GM18519 (cell line): ENCODE data around the gene DUSP8.

Experiments used
- ATAC-seq: cut with Tn5 transposase; IDR thresholded peaks from one replicate; pipeline ENCODE4 v1.9.1; 2021; ENCODE audit warnings: mild to moderate bottlenecking, moderate library complexity; ENCODE audit not compliant: unreplicated experiment, low FRiP score

Gene DUSP8

DNA sequence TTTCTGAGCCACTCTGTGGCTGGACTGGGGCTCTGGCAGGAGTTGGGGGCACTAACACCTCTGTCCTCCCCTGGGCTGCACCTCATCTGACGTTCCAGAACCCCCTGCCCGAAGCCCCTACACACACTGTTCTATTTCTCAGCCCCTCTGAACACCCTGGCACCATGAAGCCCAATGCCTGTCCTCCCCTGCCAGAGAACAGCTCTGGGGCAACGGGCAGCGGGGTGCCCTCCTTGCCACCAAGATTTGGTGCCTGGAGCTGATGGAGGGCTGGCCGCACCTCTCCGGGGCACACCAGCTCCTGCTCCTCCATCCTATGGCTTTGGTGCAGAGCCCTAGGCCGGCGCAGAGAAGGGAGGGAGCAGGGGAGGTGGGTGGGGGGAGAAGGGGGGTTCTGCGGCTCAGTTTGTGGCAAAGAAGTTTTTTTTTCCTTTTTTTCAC lies 16.3 kb downstream of the DUSP8 start:
- ATAC-seq, result no peak

- ATAC-seq, result no peak
Observed at GRCh38 chr11:1554981-1555712, 16.9 kb downstream of the DUSP8 start.

DNA sequence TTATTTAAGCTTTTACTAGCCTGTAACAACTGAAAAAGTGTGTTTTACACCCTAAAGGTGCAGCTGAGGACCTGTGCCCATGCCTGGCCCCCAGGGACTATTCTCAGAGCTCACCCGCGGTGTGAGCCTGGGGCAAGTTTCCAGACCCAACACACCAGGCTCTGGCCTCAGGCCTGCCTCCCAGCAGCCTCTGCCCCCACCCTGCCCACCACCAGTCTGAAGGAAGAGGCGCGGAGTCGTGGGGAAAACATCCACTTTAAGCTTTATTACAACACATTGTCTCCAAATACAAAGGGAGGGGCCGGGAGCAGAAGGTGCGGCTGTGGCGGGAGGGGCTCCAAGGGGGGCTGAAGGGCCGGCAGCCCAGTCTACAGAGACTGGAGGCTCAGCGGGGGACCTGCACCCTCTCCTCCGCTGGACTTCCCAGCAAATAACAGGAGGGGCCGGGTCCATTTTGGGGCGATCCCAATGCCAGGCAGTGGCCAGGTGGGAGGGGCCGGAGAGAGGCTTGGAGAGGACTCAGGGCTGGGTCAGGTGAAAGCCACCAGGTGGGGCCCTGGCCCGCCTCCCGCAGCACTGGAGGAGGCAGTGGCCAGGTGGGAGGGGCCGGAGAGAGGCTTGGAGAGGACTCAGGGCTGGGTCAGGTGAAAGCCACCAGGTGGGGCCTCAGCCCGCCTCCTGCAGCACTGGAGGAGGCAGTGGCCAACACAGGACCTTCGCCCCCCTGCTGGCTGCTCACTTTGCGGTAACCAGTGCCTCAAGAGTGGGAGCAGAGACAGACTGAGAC lies 18.1 kb downstream of the DUSP8 start:
- ATAC-seq, result no peak

GRCh38 chr11:1549338-1550330 lies 22.4 kb downstream of the DUSP8 start:
- ATAC-seq, result no peak

- no peak for ATAC-seq
Observed at GRCh38 chr11:1548221-1549070, 23.6 kb downstream of the DUSP8 start.

- no peak for ATAC-seq
Observed at GRCh38 chr11:1547467-1548098, 24.5 kb downstream of the DUSP8 start.

GRCh38 chr11:1546536-1547466 lies 25.3 kb downstream of the DUSP8 start:
- no peak for ATAC-seq

DNA sequence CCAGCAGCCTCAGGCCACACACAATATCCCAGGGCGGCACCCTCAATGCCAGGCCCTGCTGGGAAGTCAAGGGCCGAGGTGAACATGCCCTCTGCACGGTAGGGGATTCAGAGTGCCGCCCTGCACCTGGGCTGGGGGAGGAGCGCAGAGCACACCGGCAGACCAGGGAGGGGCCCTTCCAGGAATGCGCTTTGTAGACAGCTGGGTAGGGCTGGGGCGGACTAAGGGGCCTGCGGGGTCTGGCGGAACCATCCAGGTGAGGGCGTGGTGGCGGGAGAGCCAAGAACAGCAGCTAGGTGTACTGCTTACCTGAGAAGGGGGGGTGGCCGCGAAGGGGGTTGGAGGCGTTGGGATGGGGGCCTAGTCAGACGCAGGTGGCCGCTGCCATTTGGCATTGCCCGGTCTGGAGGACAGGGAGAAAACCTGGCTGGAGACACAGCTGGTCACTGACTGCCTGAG lies 26.0 kb downstream of the DUSP8 start:
- ATAC-seq, result no peak

- no peak for ATAC-seq
Observed at GRCh38 chr11:1545432-1545831, 26.6 kb downstream of the DUSP8 start.

- no peak for ATAC-seq
Observed at GRCh38 chr11:1544536-1544935, 27.5 kb downstream of the DUSP8 start.

- ATAC-seq, result no peak
Observed at GRCh38 chr11:1543606-1544263, 28.3 kb downstream of the DUSP8 start.

DNA sequence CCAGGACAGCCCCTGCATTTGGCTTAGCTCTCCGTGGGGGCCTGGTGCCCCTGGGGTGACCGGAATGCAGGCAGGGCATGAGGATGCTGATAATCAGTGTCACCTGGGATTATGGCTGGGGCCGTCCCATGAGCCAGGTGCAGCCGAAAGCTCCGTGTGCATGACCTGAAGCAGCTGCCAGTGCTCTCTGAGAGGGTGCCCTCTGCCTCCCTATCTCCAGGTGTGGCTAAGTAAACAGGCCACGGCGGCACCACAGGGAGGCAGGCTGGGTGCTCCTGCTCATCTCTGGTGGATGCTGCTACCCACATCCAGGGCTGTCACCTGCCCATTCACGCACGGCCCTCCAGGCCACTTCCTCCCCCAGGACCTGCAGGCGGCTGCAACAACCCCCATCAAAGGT lies 29.8 kb downstream of the DUSP8 start:
- no peak for ATAC-seq

GRCh38 chr11:1541474-1542204 lies 30.4 kb downstream of the DUSP8 start:
- ATAC-seq, result no peak

DNA sequence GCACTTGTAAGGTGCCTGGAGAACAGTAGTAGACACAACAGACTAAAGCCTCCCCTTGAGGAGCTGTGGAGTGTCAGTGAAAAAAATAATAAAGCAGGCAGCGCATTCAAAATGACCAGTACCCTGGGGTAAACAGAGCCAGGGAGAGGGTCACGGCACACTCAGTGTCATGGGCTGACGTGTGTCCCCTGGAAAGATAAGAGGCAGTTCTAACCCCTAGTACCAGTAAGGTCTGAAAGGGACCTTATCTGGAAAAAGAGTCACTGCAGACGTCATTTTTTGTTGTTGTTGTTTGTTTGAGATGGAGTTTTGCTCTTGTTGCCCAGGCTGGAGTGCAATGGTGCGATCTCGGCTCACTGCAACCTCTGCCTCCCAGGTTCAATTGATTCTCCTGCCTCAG lies 32.0 kb downstream of the DUSP8 start:
- no peak for ATAC-seq

DNA sequence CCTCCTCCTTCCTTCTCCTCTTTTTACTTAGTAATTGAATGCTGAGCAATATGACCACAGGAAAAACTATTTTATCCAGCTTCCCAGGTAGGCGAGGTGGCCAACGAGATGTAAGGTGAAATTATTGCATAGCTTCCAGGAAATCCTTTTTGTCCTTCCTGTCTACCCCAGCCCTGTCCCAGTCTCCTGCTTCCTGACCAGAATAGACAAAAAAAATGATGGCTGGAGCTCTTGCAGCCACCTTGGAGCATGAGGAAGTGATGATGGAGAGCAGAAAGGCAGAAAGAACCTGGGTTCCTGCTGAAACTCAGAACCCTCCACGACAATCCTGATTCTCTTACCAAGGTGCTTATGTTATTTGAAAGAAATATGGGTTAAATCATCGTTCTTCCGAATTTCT lies 33.9 kb downstream of the DUSP8 start:
- ATAC-seq, result no peak

DNA sequence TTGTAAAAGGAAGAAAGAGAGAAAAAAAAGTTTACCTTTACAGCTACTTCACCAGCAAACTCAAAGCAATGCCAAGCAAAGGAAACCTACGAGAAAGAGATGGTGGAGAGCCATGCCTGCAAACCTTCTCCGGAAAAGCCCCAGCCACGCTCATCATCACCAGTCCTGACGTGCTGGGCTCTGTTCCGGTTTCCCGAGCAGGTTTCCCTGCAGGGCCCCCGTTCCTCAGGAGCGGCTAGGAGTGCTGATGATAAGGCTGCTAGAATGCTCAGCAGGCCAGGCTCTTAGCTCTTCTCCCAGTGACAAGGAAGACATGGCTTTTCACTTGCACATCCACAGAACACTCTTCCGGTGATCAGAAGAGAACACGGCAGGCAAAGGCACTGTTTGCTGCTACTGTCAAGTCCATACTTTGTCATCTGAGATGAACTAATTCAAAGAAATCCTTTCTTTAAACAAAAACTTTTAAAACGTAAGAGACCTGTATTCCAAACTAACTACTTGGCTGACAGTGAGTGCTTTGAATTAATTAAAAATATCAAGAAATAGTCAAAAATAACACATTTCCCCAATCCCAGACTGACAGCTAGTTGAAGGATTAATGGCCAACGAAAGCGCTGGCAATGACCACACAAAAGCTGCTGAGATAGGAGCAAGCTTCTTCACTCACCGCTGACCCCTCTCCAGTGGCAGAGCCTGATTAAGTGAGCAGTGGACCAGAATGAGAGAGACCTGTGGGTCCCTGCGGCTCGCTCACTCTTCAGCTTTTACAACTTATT lies 35.8 kb downstream of the DUSP8 start:
- ATAC-seq, result no peak
